ENCODE results near the gene KSR2.

- TF ChIP-seq CTCF (IDR thresholded peaks at IDR 0.05) (no peak), EZH2 (IDR thresholded peaks at IDR 0.05) (no peak), EZH2phosphoT487 (IDR thresholded peaks at IDR 0.05) (no peak)
Observed at GRCh38 chr12:117792471-117792870, 176.3 kb downstream of the KSR2 start.
